GM18499 (cell line): ENCODE data around the gene ZDHHC16.

Experiments
- ATAC-seq: cut with Tn5 transposase; IDR thresholded peaks from one replicate; pipeline ENCODE4 v1.9.1; 2021; ENCODE audit warnings: moderate number of reproducible peaks; ENCODE audit not compliant: insufficient read depth, unreplicated experiment

Gene ZDHHC16

DNA sequence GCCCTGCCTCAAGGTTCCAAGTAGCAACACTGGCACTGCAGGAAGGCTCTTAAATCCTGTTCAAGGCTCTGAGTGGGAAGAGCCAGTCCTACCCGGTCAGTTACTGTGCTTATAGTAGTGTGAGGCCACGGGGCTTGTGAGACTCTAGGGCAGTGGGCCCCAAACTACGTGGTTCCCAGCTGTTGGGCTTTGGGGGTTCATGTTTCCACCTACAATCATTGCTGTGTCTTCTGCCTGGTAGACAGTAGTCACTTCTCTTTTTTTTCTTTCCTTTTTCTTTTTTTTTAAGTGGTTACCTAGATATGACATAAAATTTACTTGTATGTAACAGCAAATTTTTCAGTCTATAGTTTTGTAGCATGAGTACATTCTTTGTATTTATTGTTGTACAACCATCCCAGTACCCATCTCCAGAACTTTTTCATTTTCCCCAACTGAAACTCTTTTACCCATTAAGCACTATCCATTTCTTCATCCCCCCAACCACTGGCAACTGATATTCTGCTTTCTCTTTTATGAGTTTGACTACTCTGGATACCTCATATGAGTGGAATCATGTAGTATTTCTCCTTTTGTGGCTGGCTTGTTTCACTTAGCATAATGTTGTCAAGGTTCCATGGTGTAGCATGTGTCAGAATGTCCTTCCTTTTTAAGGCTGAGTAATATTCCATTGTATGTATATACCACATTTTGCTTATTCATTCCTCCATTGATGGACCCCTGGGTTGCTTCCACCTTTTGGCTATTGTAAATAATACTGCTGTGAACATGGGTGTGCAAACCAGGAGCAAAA lies 60.4 kb downstream of the ZDHHC16 start:
- no peak for ATAC-seq
